Activated CD8-positive, alpha-beta T cell treated with anti-CD3 and anti-CD28 coated beads, Interleukin-2, amount 10 ng/mL, durations not matched to agents 7 days and 5 days (primary cell): ENCODE results near the gene PI4K2B. TPM values are rescaled to one million over a fixed set of nuclear protein-coding genes. Genes with fewer than 3 reads are reported as not detected.
"Not testable (repeated sequence)": the region's sequence is repeated elsewhere in the genome, so short reads cannot be mapped to it uniquely, and the experiment has no call there.

Experiments used
- ATAC-seq: fragments of 150-1000 bp; cut with Tn5 transposase; one replicate; pipeline ENCODE4 v1.10.0; 2021; ENCODE audit warnings: moderate library complexity
- CTCF ChIA-PET: fragments of 350-600 bp; sonication (Branson Sonifier 250); formaldehyde crosslinking; loops from one replicate; lab custom pipeline; 2021; ENCODE audit warnings: antibody characterized with exemption; lab: Charles Lee
- POLR2A ChIA-PET: fragments of 350-600 bp; sonication (Branson Sonifier 250); formaldehyde crosslinking; loops from one replicate; lab custom pipeline; 2021; ENCODE audit warnings: antibody characterized with exemption; lab: Charles Lee
- DNase-seq: peaks from one replicate; pipeline ENCODE4 v3.0.0-alpha.2; 2020
- H3K27ac Mint-ChIP-seq: one replicate; pipeline ENCODE4 v1.8.0; 2021; ENCODE audit warnings: mild to moderate bottlenecking, mixed read lengths
- H3K27me3 Mint-ChIP-seq: one replicate; pipeline ENCODE4 v1.8.0; 2021; ENCODE audit warnings: low read depth, mixed read lengths
- H3K36me3 Mint-ChIP-seq: one replicate; pipeline ENCODE4 v1.8.0; 2021; ENCODE audit warnings: low read depth, mixed read lengths
- H3K4me1 Mint-ChIP-seq: one replicate; pipeline ENCODE4 v1.8.0; 2021; ENCODE audit warnings: low read depth, mixed read lengths
- H3K4me3 Mint-ChIP-seq: one replicate; pipeline ENCODE4 v1.8.0; 2021; ENCODE audit warnings: mild to moderate bottlenecking, mixed read lengths
- H3K9me3 Mint-ChIP-seq: one replicate; pipeline ENCODE4 v1.8.0; 2022; ENCODE audit warnings: mixed read lengths; ENCODE audit not compliant: insufficient read depth
- total RNA-seq, 2 experiments: library from RNA; stranded (reverse); gene quantifications; one replicate each; pipeline ENCODE4 v1.2.3, GENCODE V29; 2021

The PI4K2B gene
- total RNA-seq: 10 to 100 TPM; 42.2 to 46.1 TPM

DNA sequence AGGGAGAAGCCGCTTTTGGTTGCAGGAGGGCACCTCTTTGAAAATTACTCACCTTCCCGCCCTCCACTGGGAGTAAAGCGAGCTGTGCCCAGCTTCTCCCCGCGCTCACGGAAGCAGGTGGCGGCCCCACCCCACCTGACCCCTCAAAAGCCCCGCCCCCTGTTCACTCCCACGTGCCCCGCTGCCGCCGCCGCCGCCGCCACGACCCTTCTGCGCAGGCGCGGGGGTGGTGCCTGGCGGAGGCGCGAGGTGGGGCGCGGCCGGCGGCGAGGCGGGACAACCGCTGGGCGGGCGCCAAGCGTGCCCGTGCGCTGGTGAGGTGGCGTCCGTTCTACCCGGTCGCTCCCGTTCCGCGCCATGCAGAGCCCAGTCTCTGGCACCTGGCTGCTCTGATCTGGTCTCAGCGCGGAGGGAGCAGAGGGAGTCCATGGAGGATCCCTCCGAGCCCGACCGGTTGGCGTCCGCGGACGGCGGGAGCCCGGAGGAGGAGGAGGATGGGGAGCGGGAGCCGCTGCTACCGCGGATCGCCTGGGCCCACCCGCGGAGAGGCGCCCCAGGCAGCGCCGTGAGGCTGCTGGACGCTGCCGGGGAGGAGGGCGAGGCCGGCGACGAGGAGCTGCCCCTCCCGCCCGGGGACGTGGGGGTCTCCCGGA is at the start of gene PI4K2B:
TSS of gene PI4K2B (plus strand) at position 297 of the 653 bp plus-strand sequence. CDS start at position 428, 131 bp downstream.
- ATAC-seq: peak; percentile 91
- Mint-ChIP-seq H3K4me1 (peaks cover 44% of the 10 kb centered on the region), H3K36me3 (peaks cover 63% of the 10 kb centered on the region), H3K27ac (peak within 1 kb of the TSS; percentile 98), H3K4me3 (peak within 1 kb of the TSS; percentile 90), H3K27me3 (no peaks in the 10 kb centered on the region), H3K9me3 (peaks cover 27% of the 10 kb centered on the region)
- peak; percentile 93 for DNase-seq
- POLR2A ChIA-PET: interaction anchor here (0.6 to 4.4 kb wide), 19 partner anchors 10 to 621 kb away, joined by 3 to 59 read pairs (median 3); partner anchors contain the start of genes ANAPC4, SEPSECS and ZCCHC4
- CTCF ChIA-PET: interaction anchor here (0.7 to 7.3 kb wide), 9 partner anchors 20 to 134 kb away, joined by 3 to 65 read pairs (median 4); partner anchors contain the start of genes SEPSECS and ZCCHC4

- ChIA-PET POLR2A (no interaction called here), CTCF (no interaction called here)
- no peak overlapping the region for H3K4me3 Mint-ChIP-seq
- H3K9me3 Mint-ChIP-seq: no peaks in the 10 kb centered on the region
- ATAC-seq: no peak
- H3K4me1 Mint-ChIP-seq: peaks cover 3% of the 10 kb centered on the region
- no peaks in the 10 kb centered on the region for H3K27me3 Mint-ChIP-seq
- no peak overlapping the region for H3K27ac Mint-ChIP-seq
- H3K36me3 Mint-ChIP-seq: no peaks in the 10 kb centered on the region
- DNase-seq: no peak
These were observed 49.8 kb upstream of the PI4K2B start for GRCh38 chr4:25184056-25184455.

DNA sequence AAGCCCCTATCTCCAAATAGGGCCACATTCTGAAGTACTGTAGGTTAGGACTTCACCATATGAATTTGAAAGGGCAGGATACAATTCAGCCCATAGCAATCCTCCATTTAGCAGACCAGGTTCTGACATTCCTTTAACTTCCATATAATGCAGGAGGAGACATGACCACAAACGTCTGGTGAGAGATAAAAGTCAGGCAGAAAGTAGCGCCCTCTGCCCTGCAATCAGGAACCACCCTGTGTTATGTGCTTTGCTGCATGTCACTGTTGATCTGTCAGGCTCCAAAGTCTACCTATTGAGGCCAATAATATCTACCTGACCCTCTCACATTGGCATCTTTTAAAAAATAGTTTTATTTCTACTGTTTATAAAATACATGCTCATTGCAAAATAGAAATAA is 43.4 kb upstream of the PI4K2B start:
- ATAC-seq: no peak

DNA sequence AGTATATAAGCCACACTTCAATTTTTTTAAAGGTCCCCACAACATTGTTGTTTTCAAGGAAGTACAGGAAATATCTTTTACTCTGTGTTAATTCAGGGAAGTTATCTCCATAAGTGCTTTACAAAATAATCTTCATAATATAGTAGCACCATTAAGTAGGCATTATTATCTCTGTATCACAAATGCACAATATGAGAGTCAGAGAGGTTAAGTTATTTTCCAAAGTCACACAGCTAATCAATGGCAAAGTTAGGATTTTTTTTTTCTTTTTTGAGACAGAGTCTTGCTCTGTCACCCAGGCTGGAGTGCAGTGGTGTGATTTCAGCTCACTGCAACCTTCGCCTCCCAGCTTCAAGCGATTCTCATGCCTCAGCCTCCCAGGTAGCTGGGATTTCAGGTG is 35.1 kb upstream of the PI4K2B start:
- Mint-ChIP-seq H3K4me1 (peaks cover 6% of the 10 kb centered on the region), H3K27me3 (no peaks in the 10 kb centered on the region), H3K36me3 (peaks cover 16% of the 10 kb centered on the region), H3K27ac (no peak overlapping the region), H3K4me3 (no peak overlapping the region), H3K9me3 (no peaks in the 10 kb centered on the region)
- DNase-seq: no peak
- ATAC-seq: no peak
- POLR2A ChIA-PET: no interaction called here
- CTCF ChIA-PET: no interaction called here

More for the DNA sequence above, 43.4 kb upstream of the PI4K2B start:
- H3K9me3 Mint-ChIP-seq: no peaks in the 10 kb centered on the region
- H3K27ac Mint-ChIP-seq: no peak overlapping the region
- H3K27me3 Mint-ChIP-seq: no peaks in the 10 kb centered on the region
- H3K4me3 Mint-ChIP-seq: no peak overlapping the region
- DNase-seq: no peak
- ChIA-PET POLR2A (no interaction called here), CTCF (no interaction called here)
- H3K36me3 Mint-ChIP-seq: no peaks in the 10 kb centered on the region
- peaks cover 6% of the 10 kb centered on the region for H3K4me1 Mint-ChIP-seq

DNA sequence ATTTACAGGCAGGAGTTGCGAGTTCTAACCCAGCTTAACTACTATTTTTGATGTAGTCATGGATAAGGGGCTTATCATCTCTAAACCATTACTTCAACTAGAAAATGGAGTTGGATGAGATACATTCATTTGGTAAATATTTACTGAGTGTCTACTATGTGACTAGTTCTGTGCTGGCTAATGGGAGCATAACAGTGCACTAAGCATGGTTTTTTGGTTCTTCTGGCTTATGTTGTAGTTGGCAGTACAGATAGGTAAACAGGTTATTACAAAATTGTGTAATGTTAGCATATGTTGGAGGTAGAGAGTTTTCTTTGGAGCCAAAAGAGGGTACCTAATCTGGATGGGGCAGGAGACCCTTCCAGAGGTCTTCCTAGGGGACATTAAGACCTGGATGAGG is 25.8 kb upstream of the PI4K2B start:
- Mint-ChIP-seq H3K36me3 (no peaks in the 10 kb centered on the region), H3K4me3 (no peak overlapping the region), H3K27me3 (no peaks in the 10 kb centered on the region), H3K27ac (no peak overlapping the region), H3K4me1 (no peaks in the 10 kb centered on the region), H3K9me3 (no peaks in the 10 kb centered on the region)
- no peak for DNase-seq
- POLR2A ChIA-PET: interaction anchor here (0.6 kb wide), 2 partner anchors 25 to 914 kb away, joined by 3 read pairs; no protein-coding TSS in a partner anchor
- no peak for ATAC-seq
- CTCF ChIA-PET: no interaction called here

GRCh38 chr4:25209702-25210101 is 24.1 kb upstream of the PI4K2B start:
- POLR2A ChIA-PET: no interaction called here
- Mint-ChIP-seq H3K9me3 (no peaks in the 10 kb centered on the region), H3K4me3 (no peak overlapping the region), H3K4me1 (no peaks in the 10 kb centered on the region), H3K27ac (no peak overlapping the region), H3K36me3 (no peaks in the 10 kb centered on the region), H3K27me3 (no peaks in the 10 kb centered on the region)
- no peak for DNase-seq
- CTCF ChIA-PET: interaction anchor here (0.8 kb wide), 1 partner anchor 15 kb away, joined by 3 read pairs; no protein-coding TSS in a partner anchor
- no peak for ATAC-seq

DNA sequence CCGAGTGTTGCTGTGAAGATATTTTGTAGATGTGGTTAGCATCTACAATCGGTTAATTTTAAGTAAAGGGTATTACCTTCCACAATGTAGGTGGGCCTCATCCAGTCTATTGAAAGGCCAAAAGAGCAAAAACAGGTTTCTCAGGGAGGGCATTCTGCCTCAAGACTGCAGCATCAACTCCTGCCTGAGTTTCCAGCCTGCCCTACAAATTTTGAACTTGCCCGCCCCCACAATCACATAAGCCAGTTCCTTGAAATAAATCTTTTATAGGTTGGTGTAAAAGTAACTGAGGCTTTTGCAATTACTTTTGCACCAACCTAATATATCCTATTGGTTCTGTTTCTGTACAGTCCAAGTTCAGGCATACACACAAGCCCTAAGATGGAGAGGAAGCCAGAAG is 22.1 kb upstream of the PI4K2B start:
- H3K36me3 Mint-ChIP-seq: no peaks in the 10 kb centered on the region
- H3K27me3 Mint-ChIP-seq: no peaks in the 10 kb centered on the region
- no peak overlapping the region for H3K4me3 Mint-ChIP-seq

DNA sequence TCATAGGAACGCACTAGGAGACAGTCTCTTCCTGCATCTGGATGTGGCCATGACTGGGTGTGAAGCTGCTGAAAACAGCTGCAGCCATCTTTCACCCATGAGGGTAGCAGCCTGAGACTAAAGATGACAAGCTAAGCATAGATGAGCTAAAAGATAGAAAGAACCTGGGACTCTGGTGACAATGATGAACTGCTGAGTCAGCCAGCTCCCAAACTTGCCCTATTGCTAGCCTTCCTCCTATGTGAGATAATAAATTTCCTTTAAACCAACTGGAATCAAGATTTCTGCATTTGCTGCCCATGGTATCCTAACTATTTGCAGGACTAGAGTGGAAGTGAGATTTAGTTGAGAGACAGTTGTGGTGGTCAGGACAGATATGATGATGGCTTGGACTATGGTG is 21.0 kb upstream of the PI4K2B start:
- Mint-ChIP-seq H3K4me3 (no peak overlapping the region), H3K4me1 (no peaks in the 10 kb centered on the region)
- POLR2A ChIA-PET: no interaction called here

More for the DNA sequence above, 22.1 kb upstream of the PI4K2B start:
- POLR2A ChIA-PET: no interaction called here
- Mint-ChIP-seq H3K9me3 (no peaks in the 10 kb centered on the region), H3K4me1 (no peaks in the 10 kb centered on the region), H3K27ac (no peak overlapping the region)
- CTCF ChIA-PET: no interaction called here
- DNase-seq: no peak
- ATAC-seq: no peak

DNA sequence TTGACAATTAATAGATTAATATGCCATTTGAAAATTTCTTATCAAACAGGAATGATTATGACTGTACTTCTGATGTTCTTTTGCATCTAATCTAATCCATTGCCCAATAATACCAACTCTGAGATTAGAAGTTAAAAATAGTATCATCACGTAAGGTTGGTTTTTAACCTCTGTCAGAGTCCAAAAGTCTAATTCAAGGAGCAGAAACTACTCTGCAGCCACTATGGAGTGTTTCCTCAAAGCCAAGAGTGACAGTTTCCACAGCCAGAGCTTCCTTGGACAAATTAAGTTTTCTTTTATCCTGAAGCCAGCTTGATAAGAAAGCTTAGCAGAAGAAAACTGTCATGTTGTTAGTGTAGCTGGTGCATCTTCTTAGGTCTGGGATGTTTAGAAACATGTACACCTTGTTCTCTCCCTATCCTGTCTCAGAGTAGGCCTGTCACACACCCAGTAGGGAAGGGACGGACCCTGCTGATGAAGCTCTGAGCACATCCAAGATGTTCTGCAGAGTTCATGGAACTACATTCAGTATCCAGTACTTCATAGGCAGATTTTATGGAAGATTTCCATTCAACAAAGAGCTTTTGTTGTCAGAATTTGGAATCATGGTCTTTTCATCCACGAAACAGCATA is 20.4 kb upstream of the PI4K2B start:
- ChIA-PET POLR2A (no interaction called here), CTCF (interaction anchor here (1.2 kb wide), 1 partner anchor 153 kb away, joined by 4 read pairs; no protein-coding TSS in a partner anchor)
- DNase-seq (no peak), ATAC-seq (no peak)
- Mint-ChIP-seq H3K27me3 (no peaks in the 10 kb centered on the region), H3K36me3 (peaks cover under 1% of the 10 kb centered on the region), H3K4me1 (no peaks in the 10 kb centered on the region), H3K4me3 (no peak overlapping the region), H3K27ac (no peak overlapping the region), H3K9me3 (peaks cover 2% of the 10 kb centered on the region)

More for the DNA sequence above, 21.0 kb upstream of the PI4K2B start:
- Mint-ChIP-seq H3K36me3 (no peaks in the 10 kb centered on the region), H3K9me3 (no peaks in the 10 kb centered on the region), H3K27ac (no peak overlapping the region), H3K27me3 (no peaks in the 10 kb centered on the region)
- CTCF ChIA-PET: no interaction called here
- ATAC-seq (no peak), DNase-seq (no peak)

DNA sequence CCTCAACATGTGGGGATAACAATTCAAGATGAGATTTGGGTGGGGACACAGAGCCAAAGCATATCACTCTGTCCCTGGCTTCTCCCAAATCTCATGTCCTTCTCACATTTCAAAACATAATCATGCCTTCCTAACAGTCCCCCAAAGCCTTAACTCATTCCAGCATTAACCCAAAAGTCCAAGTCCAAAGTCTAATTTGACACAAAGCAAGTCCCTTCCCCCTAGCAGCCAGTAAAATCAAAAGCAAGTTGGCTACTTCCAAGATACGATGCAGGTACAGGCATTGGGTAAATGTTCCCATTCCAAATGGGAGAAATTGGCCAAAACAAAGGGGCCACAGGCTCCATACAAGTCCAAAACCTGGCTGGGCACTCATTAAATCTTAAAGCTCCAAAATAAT is 19.1 kb upstream of the PI4K2B start:
- H3K4me3 Mint-ChIP-seq, H3K9me3 Mint-ChIP-seq, H3K4me1 Mint-ChIP-seq, CTCF ChIA-PET, H3K27ac Mint-ChIP-seq, H3K36me3 Mint-ChIP-seq, POLR2A ChIA-PET, H3K27me3 Mint-ChIP-seq, ATAC-seq, DNase-seq: not testable (repeated sequence)

- CTCF ChIA-PET: no interaction called here
- H3K4me1 Mint-ChIP-seq: no peaks in the 10 kb centered on the region
- no peaks in the 10 kb centered on the region for H3K27me3 Mint-ChIP-seq
- peaks cover 9% of the 10 kb centered on the region for H3K36me3 Mint-ChIP-seq
- DNase-seq (no peak), ATAC-seq (no peak)
- POLR2A ChIA-PET: no interaction called here
- no peak overlapping the region for H3K27ac Mint-ChIP-seq
- H3K9me3 Mint-ChIP-seq: peaks cover 6% of the 10 kb centered on the region
- no peak overlapping the region for H3K4me3 Mint-ChIP-seq
These were observed 18.3 kb upstream of the PI4K2B start for GRCh38 chr4:25215511-25215910.

GRCh38 chr4:25221377-25221776 is 12.5 kb upstream of the PI4K2B start:
- DNase-seq (no peak), ATAC-seq (no peak)
- no peak overlapping the region for H3K27ac Mint-ChIP-seq
- no peak overlapping the region for H3K4me3 Mint-ChIP-seq
- POLR2A ChIA-PET: no interaction called here
- peaks cover 35% of the 10 kb centered on the region for H3K36me3 Mint-ChIP-seq
- CTCF ChIA-PET: no interaction called here
- no peaks in the 10 kb centered on the region for H3K4me1 Mint-ChIP-seq
- peaks cover 37% of the 10 kb centered on the region for H3K9me3 Mint-ChIP-seq
- H3K27me3 Mint-ChIP-seq: no peaks in the 10 kb centered on the region
